GM12878 (cell line): ENCODE results near the gene NPIPB8. TPM values are rescaled to one million over a fixed set of nuclear protein-coding genes. Genes with fewer than 3 reads are reported as not detected.

Experiments used
- ATAC-seq: fragments of 200-7000 bp; cut with Tn5 transposase; 3 replicates; pipeline ENCODE4 v1.9.1; 2020; ENCODE audit warnings: mild to moderate bottlenecking, moderate library complexity
- BruUV-seq: library from RNA; stranded (reverse); fragments of 400-500 nt; replicated peaks from 2 replicates; lab custom pipeline; 2021; lab: Mats Ljungman, UMichigan
- CTCF ChIA-PET: fragments of 300-600 bp; sonication (Branson Sonifier 250); formaldehyde crosslinking; extraction: SDS; loops from one replicate; lab custom pipeline; 2021; ENCODE audit warnings: inconsistent platforms; lab: Yijun Ruan, JAX
- POLR2A ChIA-PET: fragments of 350-600 bp; formaldehyde crosslinking; extraction: SDS; loops from one replicate; lab custom pipeline; 2021; ENCODE audit warnings: inconsistent platforms; lab: Charles Lee
- RAD21 ChIA-PET: fragments of 300-600 bp; sonication (Branson Sonifier 250); formaldehyde crosslinking; loops from one replicate; lab custom pipeline; 2023; ENCODE audit warnings: antibody characterized with exemption; ENCODE audit not compliant: unreplicated experiment; lab: Charles Lee
- SMC1A ChIA-PET: fragments of 300-600 bp; sonication (Branson Sonifier 250); formaldehyde crosslinking; loops from one replicate; lab custom pipeline; 2023; ENCODE audit not compliant: unreplicated experiment, uncharacterized antibody; lab: Charles Lee
- DNase-seq: peaks from one replicate; pipeline ENCODE4 v3.0.0-alpha.2; 2011; ENCODE audit warnings: low read depth, low spot score
- FAIRE-seq: peaks from 3 replicates; lab custom pipeline; 2011; peaks lifted over from hg19 to GRCh38; lab: Jason Lieb, UNC
- H2AFZ ChIP-seq: 2 replicates; pipeline ENCODE4 v1.6.0; 2011; ENCODE audit warnings: low read depth, low read length, control low read depth; ENCODE audit not compliant: control insufficient read depth
- H3K27ac ChIP-seq: 2 replicates; pipeline ENCODE4 v1.5.1; 2011; ENCODE audit warnings: control low read depth; ENCODE audit not compliant: control insufficient read depth, insufficient read depth
- H3K27me3 ChIP-seq, 2 experiments: replicated peaks in 1 of 2; 2 replicates each; pipeline versions ENCODE4 v1.6.0 to v1.6.1; 2011; ENCODE audit warnings: low read length in 1 of 2; ENCODE audit not compliant: control insufficient read depth in 2 of 2, insufficient read depth in 2 of 2
- H3K36me3 ChIP-seq, 2 experiments: 2 replicates each; pipeline ENCODE4 v1.5.1; 2011; ENCODE audit warnings: low read length in 1 of 2; ENCODE audit not compliant: control insufficient read depth in 2 of 2, insufficient read depth in 2 of 2
- H3K4me1 ChIP-seq: 2 replicates; pipeline ENCODE4 v1.6.1; 2011; ENCODE audit warnings: mild to moderate bottlenecking, low read length, moderate library complexity, mixed read lengths; ENCODE audit not compliant: control insufficient read depth, insufficient read depth
- H3K4me2 ChIP-seq: 2 replicates; pipeline ENCODE4 v1.6.0; 2011; ENCODE audit warnings: control low read depth; ENCODE audit not compliant: control insufficient read depth, insufficient read depth
- H3K4me3 ChIP-seq: fragments of 200-600 bp; sonication (generic); 2 replicates; pipeline ENCODE4 v1.5.1; 2016
- H3K79me2 ChIP-seq: 2 replicates; pipeline ENCODE4 v1.6.0; 2011; ENCODE audit warnings: low read length; ENCODE audit not compliant: control insufficient read depth, insufficient read depth
- H3K9ac ChIP-seq: 2 replicates; pipeline ENCODE4 v1.8.0; 2011; ENCODE audit warnings: low read length, control low read depth, mixed read lengths; ENCODE audit not compliant: control insufficient read depth, insufficient read depth
- H3K9me3 ChIP-seq: replicated peaks from 3 replicates; pipeline ENCODE4 v1.5.1; 2011; ENCODE audit warnings: mild to moderate bottlenecking, low read length; ENCODE audit not compliant: control insufficient read depth, insufficient read depth
- H4K20me1 ChIP-seq: 2 replicates; pipeline ENCODE4 v1.6.0; 2011; ENCODE audit not compliant: control insufficient read depth, insufficient read depth
- ATF7 ChIP-seq: fragments of 450-650 bp; IDR thresholded peaks from 2 replicates; pipeline ENCODE4 v1.6.1; 2016; ENCODE audit warnings: low read depth, mild to moderate bottlenecking
- CBX3 ChIP-seq: fragments of 200-600 bp; sonication (generic); IDR thresholded peaks from 2 replicates; pipeline ENCODE4 v1.6.1; 2016; ENCODE audit warnings: low read depth, borderline replicate concordance
- CREM ChIP-seq: IDR thresholded peaks from 2 replicates; pipeline ENCODE4 v1.6.1; 2014; ENCODE audit warnings: antibody characterized with exemption, low read depth
- E2F8 ChIP-seq: fragments of 450-650 bp; IDR thresholded peaks from 2 replicates; pipeline ENCODE4 v1.6.1; 2018; ENCODE audit warnings: mild to moderate bottlenecking, low read depth, moderate library complexity; ENCODE audit not compliant: partially characterized antibody
- PML ChIP-seq: IDR thresholded peaks from 2 replicates; pipeline ENCODE4 v1.6.1; 2012; ENCODE audit warnings: low read length, inconsistent platforms
- RCOR1 ChIP-seq: conservative IDR thresholded peaks from 2 replicates; pipeline ENCODE4 v1.6.1; 2012; ENCODE audit warnings: low read depth, low read length, improper control_type of control experiment
- SMAD5 ChIP-seq: IDR thresholded peaks from 2 replicates; pipeline ENCODE4 v1.6.1; 2016; ENCODE audit warnings: antibody characterized with exemption, low read depth
- SMARCA5 ChIP-seq: fragments of 450-650 bp; IDR thresholded peaks from 2 replicates; pipeline ENCODE4 v1.6.1; 2017; ENCODE audit warnings: mild to moderate bottlenecking
- SREBF2 ChIP-seq: IDR thresholded peaks from 2 replicates; pipeline ENCODE4 v1.6.1; 2012; ENCODE audit warnings: mild to moderate bottlenecking, low read length
- ZBTB11 ChIP-seq: fragments of 450-650 bp; formaldehyde crosslinking; IDR thresholded peaks from 2 replicates; pipeline ENCODE4 v1.5.0; 2022; ENCODE audit warnings: mild to moderate bottlenecking, missing genetic modification characterization
- ZNF384 ChIP-seq: IDR thresholded peaks from 2 replicates; pipeline ENCODE4 v1.6.1; 2012; ENCODE audit warnings: low read depth, mild to moderate bottlenecking, low read length, improper control_type of control experiment, borderline replicate concordance
- ZNF687 ChIP-seq: fragments of 450-650 bp; IDR thresholded peaks from 2 replicates; pipeline ENCODE4 v1.6.1; 2017; ENCODE audit warnings: mild to moderate bottlenecking, moderate library complexity
- ZZZ3 ChIP-seq: IDR thresholded peaks from 2 replicates; pipeline ENCODE4 v1.6.1; 2011; ENCODE audit warnings: low read depth; ENCODE audit not compliant: control insufficient read depth, insufficient read length
- WGBS: methylation state at CpG from one replicate; pipeline ENCODE4 v1.1.6; 2016; ENCODE audit warnings: low lambda C conversion rate; ENCODE audit not compliant: insufficient replicate concordance, insufficient coverage; ENCODE audit errors: missing lambda C conversion rate; 5-methylcytosine and 5-hydroxymethylcytosine counted together
- in situ Hi-C: fragments of 300-500 bp; cut with MboI; formaldehyde crosslinking; loops from 9 replicates; pipeline ENCODE4 v1.14.3; 2018; ENCODE audit warnings: mixed read lengths
- intact Hi-C: fragments of 100-400 bp; cut with micrococcal nuclease; formaldehyde crosslinking; loops from one replicate; pipeline ENCODE4 v1.14.2; 2022; ENCODE audit not compliant: unreplicated experiment
- polyA plus RNA-seq, 11 experiments: library from polyadenylated mRNA; depleted of rRNA in 4 of 11; unstranded in 6 of 11; stranded (reverse) in 5 of 11; fragments of >200 nt; fragmentation: Nextera tagmentation in 4 of 11; fragmentation: Illumina TruSeq in 1 of 11; extraction: Ambion mirVana in 4 of 11; extraction: Trizol in 1 of 11; gene quantifications; 1 replicate in 1 of 11; 2 replicates in 10 of 11; pipeline versions ENCODE4 v1.2.1 to v1.2.3, GENCODE V29; 2011 to 2016; ENCODE audit warnings: inconsistent platforms in 2 of 11, missing spikeins in 2 of 11, low read depth in 1 of 11
- total RNA-seq, 4 experiments: library from RNA; depleted of rRNA in 3 of 4; stranded (reverse); fragments of >200 nt in 3 of 4; fragmentation: Illumina TruSeq in 1 of 4; extraction: Trizol in 1 of 4; gene quantifications; 2 replicates each; pipeline versions ENCODE4 v1.2.1 to v1.2.3, GENCODE V29; 2013 to 2021

NPIPB8 gene
- total and polyA plus RNA-seq, 10 of the 15 experiments (the other 5 are each of a cell fraction or from before 2014, with no cell fraction given), result 0.03 to 1.2 (median 0.56) TPM; not detected in 5

GRCh38 chr16:28609631-28610594 lies 28.0 kb upstream of the NPIPB8 start, which contains the start of gene SULT1A1:
SULT1A1 (minus strand) TSS chr16:28610044; CDS start chr16:28608855, 1,189 bp downstream.
- no peak within 1 kb of the TSS for H3K27ac ChIP-seq
- no peaks in the 10 kb centered on the region for H3K79me2 ChIP-seq
- ChIA-PET SMC1A (no interaction called here), CTCF (interaction anchor here (0.6 to 0.7 kb wide), 4 partner anchors 13 to 395 kb away, joined by 3 to 5 read pairs (median 4); partner anchors contain the start of gene SULT1A2), POLR2A (interaction anchor here (0.6 kb wide), 1 partner anchor 136 kb away, joined by 4 read pairs; no protein-coding TSS in a partner anchor), RAD21 (interaction anchor here (0.6 kb wide), 1 partner anchor 1036 kb away, joined by 3 read pairs; no protein-coding TSS in a partner anchor)
- no peak within 1 kb of the TSS for H2AFZ ChIP-seq
- intact Hi-C loops, result no loop called here
- in situ Hi-C loops, result no loop called here
- no peaks in the 10 kb centered on the region for H3K36me3 ChIP-seq
- no peaks in the 10 kb centered on the region for H4K20me1 ChIP-seq
- DNase-seq, result no peak
- no peak for ATAC-seq
- H3K4me1 ChIP-seq, result no peaks in the 10 kb centered on the region
- WGBS, result 54% methylated on average over 8 of the region's 11 CpGs
- no TSS peak for BruUV-seq
- H3K9ac ChIP-seq, result no peak within 1 kb of the TSS
- H3K27me3 ChIP-seq, result no peaks in the 10 kb centered on the region
- no peak for FAIRE-seq
- H3K9me3 ChIP-seq, result no peaks in the 10 kb centered on the region
- no peak within 1 kb of the TSS for H3K4me2 ChIP-seq
- H3K4me3 ChIP-seq, result no peak within 1 kb of the TSS
- TF ChIP-seq E2F8, result no peak
- no peak for TF ChIP-seq CREM
- TF ChIP-seq SREBF2, result no peak
- TF ChIP-seq RCOR1, result no peak
- TF ChIP-seq PML, result no peak
- no peak for TF ChIP-seq ATF7
- no peak for TF ChIP-seq SMAD5
- no peak for TF ChIP-seq ZNF384
- no peak for TF ChIP-seq SMARCA5
- TF ChIP-seq CBX3, result no peak
- TF ChIP-seq ZNF687, result no peak
- no peak for TF ChIP-seq ZBTB11 (CRISPR knock-in tag)
- TF ChIP-seq ZZZ3, result no peak
